ENCODE data around the gene SYNM. TPM values are rescaled to one million over a fixed set of nuclear protein-coding genes. Genes with fewer than 3 reads are reported as not detected.

The SYNM gene
- polyA plus RNA-seq, 3 donors = 3.4 to 15.4 (median 11.2) TPM

DNA sequence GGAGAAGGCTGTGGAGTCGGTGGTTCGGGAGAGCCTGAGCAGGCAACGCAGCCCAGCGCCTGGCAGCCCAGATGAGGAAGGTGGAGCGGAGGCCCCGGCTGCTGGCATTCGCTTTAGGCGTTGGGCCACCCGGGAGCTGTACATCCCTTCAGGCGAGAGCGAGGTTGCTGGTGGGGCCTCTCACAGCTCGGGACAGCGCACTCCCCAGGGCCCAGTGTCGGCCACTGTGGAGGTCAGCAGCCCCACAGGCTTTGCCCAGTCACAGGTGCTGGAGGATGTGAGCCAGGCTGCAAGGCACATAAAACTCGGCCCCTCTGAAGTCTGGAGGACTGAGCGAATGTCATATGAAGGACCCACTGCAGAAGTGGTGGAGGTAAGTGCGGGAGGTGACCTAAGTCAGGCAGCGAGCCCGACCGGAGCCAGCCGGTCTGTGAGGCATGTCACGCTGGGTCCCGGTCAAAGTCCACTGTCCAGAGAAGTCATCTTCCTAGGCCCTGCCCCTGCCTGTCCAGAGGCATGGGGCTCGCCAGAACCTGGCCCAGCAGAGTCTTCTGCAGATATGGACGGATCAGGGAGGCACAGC, 26.7 kb downstream of the SYNM start:
- WGBS, 3 donors = 88 to 97% (median 95%) methylated on average over 24 to 25 of the region's 25 CpGs
- no peak overlapping the region for H3K27ac ChIP-seq (ENCODE audit: low read depth, low read length)

DNA sequence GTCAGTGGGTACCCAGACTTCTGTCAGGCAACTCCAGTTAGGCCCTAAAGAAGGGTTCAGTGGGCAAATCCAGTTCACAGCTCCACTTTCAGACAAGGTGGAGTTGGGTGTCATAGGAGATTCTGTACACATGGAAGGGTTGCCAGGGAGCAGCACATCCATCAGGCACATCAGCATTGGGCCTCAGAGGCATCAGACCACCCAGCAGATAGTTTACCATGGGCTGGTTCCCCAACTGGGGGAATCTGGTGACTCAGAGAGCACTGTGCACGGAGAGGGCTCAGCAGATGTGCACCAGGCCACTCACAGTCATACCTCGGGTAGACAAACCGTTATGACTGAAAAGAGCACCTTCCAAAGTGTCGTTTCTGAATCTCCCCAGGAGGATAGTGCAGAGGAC, 27.2 kb downstream of the SYNM start:
- no peak overlapping the region for H3K27ac ChIP-seq (ENCODE audit: low read depth, low read length)
- WGBS, 3 donors = 87 to 94% (median 91%) methylated on average over 4 of the region's 4 CpGs

DNA sequence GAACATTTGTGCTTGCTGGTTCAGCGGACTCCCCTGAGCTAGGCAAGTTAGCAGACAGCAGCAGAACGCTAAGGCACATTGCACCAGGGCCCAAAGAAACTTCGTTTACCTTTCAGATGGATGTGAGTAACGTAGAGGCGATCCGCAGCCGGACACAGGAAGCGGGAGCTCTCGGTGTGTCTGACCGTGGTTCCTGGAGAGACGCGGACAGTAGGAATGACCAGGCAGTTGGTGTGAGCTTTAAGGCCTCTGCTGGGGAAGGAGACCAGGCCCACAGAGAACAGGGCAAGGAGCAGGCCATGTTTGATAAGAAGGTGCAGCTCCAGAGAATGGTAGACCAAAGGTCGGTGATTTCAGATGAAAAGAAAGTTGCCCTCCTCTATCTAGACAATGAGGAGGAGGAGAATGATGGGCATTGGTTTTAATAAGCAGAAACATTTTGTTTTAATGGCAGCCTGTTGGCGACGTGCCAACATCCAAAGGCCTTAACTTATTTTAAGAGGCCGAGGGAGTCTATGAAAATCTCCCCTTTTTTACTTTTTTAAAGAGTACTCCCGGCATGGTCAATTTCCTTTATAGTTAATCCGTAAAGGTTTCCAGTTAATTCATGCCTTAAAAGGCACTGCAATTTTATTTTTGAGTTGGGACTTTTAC, 27.9 kb downstream of the SYNM start:
- 86 to 91% (median 88%) methylated on average over 18 of the region's 18 CpGs for WGBS, 3 donors
- no peak overlapping the region for H3K27ac ChIP-seq (ENCODE audit: low read depth, low read length)

DNA sequence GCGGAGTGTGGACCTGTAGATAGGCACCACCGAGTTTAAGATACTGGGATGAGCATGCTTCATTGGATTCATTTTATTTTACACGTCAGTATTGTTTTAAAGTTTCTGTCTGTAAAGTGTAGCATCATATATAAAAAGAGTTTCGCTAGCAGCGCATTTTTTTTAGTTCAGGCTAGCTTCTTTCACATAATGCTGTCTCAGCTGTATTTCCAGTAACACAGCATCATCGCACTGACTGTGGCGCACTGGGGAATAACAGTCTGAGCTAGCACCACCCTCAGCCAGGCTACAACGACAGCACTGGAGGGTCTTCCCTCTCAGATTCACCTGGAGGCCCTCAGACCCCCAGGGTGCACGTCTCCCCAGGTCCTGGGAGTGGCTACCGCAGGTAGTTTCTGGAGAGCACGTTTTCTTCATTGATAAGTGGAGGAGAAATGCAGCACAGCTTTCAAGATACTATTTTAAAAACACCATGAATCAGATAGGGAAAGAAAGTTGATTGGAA, 29.5 kb downstream of the SYNM start:
- WGBS, 3 donors = 90 to 92% (median 91%) methylated on average over 11 of the region's 11 CpGs
- no peak overlapping the region for H3K27ac ChIP-seq (ENCODE audit: low read depth, low read length)

DNA sequence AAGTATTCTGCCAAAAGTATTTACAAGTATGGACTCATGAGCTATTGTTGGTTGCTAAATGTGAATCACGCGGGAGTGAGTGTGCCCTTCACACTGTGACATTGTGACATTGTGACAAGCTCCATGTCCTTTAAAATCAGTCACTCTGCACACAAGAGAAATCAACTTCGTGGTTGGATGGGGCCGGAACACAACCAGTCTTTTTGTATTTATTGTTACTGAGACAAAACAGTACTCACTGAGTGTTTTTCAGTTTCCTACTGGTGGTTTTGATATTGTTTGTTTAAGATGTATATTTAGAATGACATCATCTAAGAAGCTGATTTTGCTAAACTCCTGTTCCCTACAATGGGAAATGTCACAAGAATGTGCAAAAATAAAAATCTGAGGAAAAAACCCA, 30.3 kb downstream of the SYNM start:
- WGBS, 3 donors = 83 to 86% (median 85%) methylated on average over 4 of the region's 4 CpGs
- no peak overlapping the region for H3K27ac ChIP-seq (ENCODE audit: low read depth, low read length)

DNA sequence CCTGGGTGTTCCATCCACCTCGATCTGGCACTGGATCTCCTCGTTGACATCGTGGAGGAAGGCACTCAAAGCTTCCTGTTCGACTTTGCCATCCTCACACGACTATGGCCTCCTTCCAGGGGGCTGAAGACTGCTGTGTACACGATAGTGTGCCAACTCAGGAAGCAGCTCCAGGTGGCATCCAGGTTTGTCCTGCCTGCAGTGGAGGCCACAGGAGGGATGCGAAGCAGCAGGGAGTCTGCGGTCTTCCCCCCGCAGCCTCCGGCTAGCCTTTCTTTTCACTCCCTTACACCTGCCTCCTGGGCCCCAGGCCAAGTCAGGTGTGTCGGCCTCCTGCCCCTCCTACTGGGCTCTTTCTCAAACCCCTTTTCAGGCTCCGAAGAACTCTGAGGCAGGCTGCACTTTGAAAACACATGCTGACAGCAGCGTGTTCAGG, 32.2 kb downstream of the SYNM start:
- 83 to 91% (median 86%) methylated on average over 13 of the region's 13 CpGs for WGBS, 3 donors
- no peak overlapping the region for H3K27ac ChIP-seq (ENCODE audit: low read depth, low read length)

DNA sequence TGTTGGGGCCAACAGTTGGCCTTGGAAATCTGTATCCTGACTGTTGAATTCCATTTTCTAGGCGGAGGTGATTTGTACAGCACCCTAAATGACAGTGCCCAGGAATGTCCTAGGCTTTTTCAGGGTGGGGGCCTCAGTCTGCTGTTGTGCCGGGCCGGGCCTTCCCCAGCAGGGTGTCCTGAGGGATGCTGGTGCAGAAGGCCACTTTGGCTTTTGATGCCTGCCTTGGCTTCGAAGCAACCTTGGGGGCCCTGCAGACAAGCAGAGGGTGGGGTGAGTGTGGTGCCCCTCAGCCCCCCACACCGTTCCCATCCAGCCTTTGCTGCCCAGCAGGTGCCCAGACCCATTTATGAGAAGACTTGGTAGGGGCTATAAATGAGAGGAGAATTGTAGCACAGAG, 33.0 kb downstream of the SYNM start:
- H3K27ac ChIP-seq (ENCODE audit: low read depth, low read length) = no peak overlapping the region
- 85 to 98% (median 92%) methylated on average over 5 of the region's 5 CpGs for WGBS, 3 donors

DNA sequence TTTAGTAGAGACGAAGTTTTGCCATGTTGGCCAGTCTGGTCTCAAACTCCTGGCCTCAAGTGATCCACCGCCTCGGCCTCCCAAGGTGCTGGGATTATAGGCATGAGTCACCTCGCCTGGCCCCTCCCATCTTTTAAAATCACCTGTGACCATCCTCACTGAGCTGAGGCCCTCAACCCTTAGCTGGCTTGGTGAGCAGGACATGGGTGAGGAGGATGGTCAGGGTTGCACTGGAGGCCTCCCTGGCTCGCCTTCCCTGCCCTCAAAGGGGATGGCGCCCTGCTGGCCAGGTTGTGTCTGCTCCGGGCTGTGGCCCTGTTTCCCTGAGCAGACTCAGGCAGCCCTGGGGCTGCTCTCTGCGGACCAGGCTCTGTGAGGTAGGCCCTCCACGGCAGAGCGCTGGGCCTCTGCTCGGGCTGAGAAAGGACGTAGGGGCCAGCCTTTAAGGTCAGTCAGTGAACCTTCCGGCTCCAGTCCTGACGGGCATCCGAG, 33.7 kb downstream of the SYNM start:
- no peak overlapping the region for H3K27ac ChIP-seq (ENCODE audit: low read depth, low read length)
- 93 to 95% (median 94%) methylated on average over 15 of the region's 15 CpGs for WGBS, 3 donors

DNA sequence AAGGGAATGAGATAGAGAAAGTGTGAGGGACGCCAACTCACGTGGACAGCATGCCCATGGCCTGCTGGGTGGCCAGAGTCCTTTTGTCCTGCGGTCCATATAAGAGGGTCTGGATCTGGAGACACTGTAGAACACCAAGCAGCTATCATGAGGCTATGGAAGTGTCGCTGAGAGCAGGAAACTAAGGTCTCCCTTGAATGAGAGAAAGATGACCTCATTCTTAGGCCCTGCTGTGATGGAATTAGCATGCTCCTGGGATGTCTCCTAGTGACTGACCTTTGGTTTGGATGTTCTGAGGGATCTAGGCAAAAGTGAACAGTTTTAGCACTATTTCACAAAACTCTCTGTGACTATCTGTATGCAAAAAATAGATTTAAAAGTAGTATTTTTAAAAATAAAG, 34.4 kb downstream of the SYNM start:
- 70 to 89% (median 87%) methylated on average over 4 of the region's 4 CpGs for WGBS, 3 donors
- no peak overlapping the region for H3K27ac ChIP-seq (ENCODE audit: low read depth, low read length)

DNA sequence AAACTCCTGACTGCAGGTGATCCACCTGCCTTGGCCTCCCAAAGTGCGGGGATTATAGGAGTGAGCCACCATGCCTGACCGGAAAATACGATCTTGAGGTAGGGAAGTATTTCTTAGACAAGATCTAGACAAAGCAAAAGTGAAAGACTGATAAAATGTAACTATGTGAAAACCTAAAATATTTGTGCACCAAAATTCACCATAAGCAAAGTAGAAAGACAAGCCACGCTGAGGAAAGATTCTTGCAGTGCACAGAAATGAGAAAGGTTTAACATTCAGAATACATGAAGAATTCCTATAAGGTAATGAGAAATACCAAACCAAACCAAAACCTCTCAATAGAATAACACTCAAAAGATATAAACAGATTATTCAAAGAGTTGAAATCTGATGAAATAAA, 35.7 kb downstream of the SYNM start:
- H3K27ac ChIP-seq (ENCODE audit: low read depth, low read length) = no peak overlapping the region

DNA sequence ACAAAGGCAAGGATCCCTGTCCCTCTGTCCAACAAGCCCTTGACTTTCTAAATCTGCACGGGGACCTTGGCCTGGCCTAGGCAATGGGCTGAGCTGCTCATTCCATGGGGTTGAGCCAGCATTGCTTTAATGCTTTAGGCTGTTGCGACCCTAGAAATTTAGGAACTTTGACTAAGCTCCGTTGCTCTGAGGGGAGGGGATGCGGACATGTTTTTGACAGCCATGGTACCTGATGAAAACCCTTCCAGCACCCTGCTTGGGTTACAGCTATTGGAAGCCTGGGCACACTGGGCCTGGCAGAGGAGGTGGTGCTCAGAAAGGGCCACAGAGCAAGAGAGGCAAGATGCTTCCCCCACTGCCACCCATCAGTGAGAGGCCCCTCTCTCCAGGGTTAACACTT, 37.1 kb downstream of the SYNM start:
- WGBS, 3 donors = 81 to 93% (median 93%) methylated on average over 4 of the region's 4 CpGs
- H3K27ac ChIP-seq (ENCODE audit: low read depth, low read length) = no peak overlapping the region

More for the DNA sequence above, 35.7 kb downstream of the SYNM start:
- 95 to 98% (median 98%) methylated on average over 4 of the region's 4 CpGs for WGBS, 3 donors

DNA sequence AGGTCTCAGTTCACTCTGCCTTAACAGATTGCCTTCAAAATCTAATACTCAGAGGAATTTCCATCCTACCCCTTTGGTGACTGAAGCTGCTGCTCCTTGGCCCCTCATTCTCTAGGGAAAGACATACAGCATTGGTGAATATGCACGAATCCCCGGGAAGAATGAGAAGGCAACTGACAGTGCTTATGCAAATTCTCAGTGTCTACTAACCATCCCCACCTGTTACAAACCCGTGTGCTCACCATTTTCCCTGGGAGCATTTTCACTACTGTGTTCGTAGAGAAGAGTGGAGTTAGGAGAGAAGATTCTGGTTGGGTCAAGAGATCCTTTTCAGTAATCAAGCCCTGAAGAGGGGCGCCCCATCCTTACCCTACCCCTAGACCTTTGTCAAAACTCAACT, 37.7 kb downstream of the SYNM start:
- no peak overlapping the region for H3K27ac ChIP-seq (ENCODE audit: low read depth, low read length)
- 78 to 81% (median 79%) methylated on average over 5 of the region's 5 CpGs for WGBS, 3 donors

DNA sequence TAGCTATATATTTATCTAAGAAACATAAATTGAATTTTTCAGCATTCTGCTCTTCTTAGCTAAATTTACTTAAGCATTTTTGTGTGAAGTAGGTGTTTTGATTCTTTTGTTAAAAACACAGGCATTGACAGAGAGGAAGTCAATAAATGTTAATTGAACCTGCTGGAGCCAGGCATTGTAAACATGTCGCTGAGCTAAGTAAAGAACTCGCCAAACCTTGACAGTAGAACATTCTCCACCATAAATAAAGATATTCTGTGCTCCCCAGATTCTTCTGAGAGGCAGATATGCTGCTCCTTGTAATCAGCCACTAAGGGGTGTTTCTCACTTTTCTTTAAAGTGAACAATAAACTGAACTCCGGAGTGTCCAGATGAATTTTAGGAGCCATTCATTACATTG, 38.4 kb downstream of the SYNM start:
- no peak overlapping the region for H3K27ac ChIP-seq (ENCODE audit: low read depth, low read length)
- WGBS, 3 donors = 56 to 78% (median 71%) methylated on average over 3 of the region's 3 CpGs

DNA sequence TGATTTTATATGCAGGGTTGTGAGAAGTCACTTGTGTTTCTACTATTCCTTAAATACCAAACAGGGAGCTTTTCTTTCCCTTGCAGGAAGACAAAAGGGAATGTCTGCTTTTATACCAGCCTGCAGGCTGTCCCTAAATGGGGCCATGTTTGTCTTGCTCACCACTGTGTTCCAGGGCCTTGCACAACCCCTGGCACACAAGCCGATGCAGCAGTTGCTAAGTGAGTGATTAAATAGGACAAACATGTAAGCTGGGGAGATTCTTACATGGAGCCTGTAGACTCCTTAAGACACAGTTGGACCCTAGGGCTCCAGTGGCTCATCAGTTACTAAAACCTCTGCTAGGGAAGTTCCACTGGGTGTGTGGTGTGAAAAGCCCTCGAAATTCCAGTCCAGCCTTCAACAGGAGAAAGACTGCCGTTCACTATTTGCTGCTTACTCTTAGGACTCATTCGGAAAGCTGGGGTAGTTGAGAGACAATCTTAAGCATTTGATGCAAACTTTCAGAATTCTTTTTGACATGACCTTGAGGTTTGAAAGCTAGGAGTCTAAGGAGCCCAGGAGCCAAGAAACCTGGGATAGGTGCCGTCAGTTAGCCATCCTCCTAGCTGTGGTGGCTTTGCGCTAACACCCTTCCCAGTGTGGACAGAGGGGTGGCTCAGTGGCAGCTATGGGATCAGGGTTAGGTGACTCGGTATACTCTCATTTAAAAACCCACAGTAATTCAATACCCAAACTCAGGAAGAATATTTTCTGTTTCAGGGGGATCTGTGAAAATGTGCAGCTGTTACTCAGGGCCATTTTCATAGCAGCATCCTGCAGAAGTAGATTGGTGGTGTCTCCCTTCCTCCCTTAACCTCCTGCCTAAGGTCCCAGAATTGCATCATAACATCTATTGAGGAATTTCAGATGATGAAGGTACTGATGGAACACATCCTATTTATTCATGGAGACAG, 39.1 kb downstream of the SYNM start:
- H3K27ac ChIP-seq (ENCODE audit: low read depth, low read length) = no peak overlapping the region
- WGBS, 3 donors = 78 to 82% (median 80%) methylated on average over 7 of the region's 7 CpGs

DNA sequence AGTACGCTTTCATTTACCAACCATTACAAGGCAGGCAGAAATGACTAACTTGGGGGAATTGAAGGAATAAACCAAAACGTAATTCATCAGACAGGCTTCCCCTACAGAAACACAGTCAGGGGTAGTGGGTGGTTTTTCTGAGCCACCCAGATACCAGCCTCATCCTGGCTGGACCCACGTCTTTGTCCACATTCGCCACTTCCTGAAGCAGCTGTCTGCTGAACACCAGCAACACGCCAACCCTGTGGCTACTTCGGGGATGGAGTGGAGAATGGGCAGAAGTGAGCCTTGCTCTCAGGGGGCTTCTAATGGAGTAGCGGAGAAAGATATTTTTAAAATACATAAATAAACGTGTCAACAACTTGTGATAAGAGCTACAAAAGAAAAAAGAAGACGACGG, 40.1 kb downstream of the SYNM start:
- no peak overlapping the region for H3K27ac ChIP-seq (ENCODE audit: low read depth, low read length)
- WGBS, 3 donors = 84 to 86% (median 85%) methylated on average over 10 of the region's 10 CpGs

DNA sequence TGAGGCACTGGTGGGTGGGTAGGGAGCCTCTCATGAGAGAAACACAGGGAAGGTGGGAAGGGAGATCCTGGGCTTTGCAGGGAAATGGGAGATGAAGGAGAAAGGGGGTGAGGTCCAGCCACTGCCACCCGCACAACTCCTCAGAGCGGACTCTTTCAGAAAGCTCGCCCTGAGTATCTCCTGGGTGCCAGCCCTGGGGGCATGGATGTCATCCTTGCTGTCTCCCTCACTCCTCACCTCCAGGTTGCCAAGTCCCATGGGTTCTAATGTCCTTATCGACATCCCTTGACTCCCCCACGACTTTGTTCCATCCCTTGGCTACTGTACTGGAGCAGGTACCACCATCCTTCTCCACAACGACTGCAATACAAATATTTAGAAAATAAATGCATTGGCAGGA, 40.9 kb downstream of the SYNM start:
- WGBS, 3 donors = 90 to 95% (median 94%) methylated on average over 6 of the region's 6 CpGs
- H3K27ac ChIP-seq (ENCODE audit: low read depth, low read length) = no peak overlapping the region

DNA sequence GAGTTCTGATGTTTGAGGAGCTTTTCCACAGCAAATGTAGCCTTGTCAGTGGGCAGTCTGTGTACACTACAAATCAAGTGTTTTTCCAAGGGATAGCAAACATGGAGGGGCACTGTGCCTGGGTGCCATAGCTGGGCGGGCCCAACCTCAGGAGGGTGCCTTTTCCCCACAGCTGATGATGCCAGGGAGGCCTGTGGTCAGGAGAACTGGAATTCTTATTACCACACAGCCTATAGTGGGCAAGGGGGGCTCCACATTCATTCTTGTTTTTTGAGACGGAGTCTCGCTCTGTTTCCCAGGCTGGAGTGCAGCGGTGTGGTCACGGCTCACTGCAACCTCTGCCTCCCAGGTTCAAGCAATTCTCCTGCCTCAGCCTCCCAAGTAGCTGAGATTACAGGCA, 41.8 kb downstream of the SYNM start:
- H3K27ac ChIP-seq (ENCODE audit: low read depth, low read length) = no peak overlapping the region
- WGBS, 3 donors = 97 to 100% (median 99%) methylated on average over 5 of the region's 5 CpGs

DNA sequence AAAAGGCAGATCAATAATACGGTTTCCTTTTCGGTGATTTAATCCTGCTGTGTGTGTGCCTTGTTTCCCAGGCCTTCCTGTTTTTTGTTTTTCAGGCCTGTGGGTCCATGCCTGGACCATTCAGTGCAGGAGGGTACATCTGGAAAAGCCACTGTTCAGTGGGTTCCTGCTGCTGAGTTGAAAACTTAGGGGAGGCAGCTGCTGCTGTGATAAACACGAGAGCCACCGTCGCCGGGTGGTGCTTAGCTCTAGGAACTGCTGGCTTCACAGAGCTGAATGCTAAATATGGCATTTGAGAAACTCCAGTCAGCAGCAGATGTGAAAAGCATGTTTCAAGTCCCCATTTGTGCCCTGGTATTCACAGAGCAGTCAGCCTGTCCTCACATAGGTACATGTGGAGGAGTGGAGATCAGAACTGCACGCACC, 44.0 kb downstream of the SYNM start:
- no peak overlapping the region for H3K27ac ChIP-seq (ENCODE audit: low read depth, low read length)
- WGBS, 3 donors = 78 to 83% (median 82%) methylated on average over 7 of the region's 7 CpGs

DNA sequence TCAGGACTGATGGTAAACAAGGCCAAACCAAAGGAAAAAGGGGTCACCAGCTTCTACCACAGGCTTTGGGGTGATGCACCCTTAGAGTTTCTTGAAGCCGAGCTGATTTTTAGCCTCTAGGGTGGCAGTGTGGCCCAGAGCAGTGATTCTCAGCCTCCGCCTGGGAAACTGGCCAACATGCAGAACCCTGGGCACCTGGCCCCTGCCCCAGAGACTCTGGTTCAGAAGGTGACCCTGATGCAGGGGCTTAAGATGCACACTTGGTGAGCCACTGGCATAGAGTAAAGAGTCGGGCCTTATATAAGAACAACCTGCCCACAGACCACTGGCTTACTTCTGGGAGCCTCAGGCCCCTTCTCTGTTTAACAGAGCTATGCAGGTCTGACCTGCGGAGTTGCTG, 44.5 kb downstream of the SYNM start:
- H3K27ac ChIP-seq (ENCODE audit: low read depth, low read length) = no peak overlapping the region
- 90 to 96% (median 95%) methylated on average over 4 of the region's 4 CpGs for WGBS, 3 donors

All from adipose tissue (tissue), 3 donors.